Measurements from ENCODE around the gene CREB1. TPM values are rescaled to one million over a fixed set of nuclear protein-coding genes. Genes with fewer than 3 reads are reported as not detected.
"Not testable (repeated sequence)": the region's sequence is repeated elsewhere in the genome, so short reads cannot be mapped to it uniquely, and the experiment has no call there.

Gene CREB1
- total and polyA plus RNA-seq, 2 donors (not counting 1 experiment from before 2014, with no cell fraction given): 37.7 to 47.4 TPM

DNA sequence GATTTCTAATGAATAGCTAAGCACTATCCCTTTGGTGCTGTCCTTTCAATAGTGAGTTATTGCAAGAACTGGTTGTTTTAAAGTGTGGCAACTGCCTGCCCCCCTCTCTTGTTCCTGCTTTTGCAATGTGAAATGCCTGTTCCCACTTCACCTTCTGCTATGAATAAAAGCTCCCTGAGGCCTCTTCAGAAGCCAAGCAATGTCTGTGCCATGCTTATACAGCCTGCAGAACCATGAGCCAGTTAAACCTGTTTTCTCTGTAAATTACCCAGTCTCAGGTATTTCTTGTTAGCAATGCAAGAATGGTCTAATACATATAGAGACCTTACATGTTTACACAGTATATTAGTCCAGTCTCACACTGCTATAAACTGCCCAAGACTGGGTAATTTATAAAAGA lies 110.4 kb downstream of the CREB1 start:
- no peak for DNase-seq (ENCODE audit: low read depth in 2 of 2)
- H3K4me3 ChIP-seq (replicated peaks in 1 of 4; ENCODE audit: control extremely low read depth in 1 of 4, insufficient read depth in 1 of 4, low read depth in 3 of 4, low read length in 4 of 4): no peak overlapping the region
- H4K20me1 ChIP-seq (ENCODE audit: control insufficient read depth, extremely low read depth, insufficient read depth, low read length): no peaks in the 10 kb centered on the region
- no peaks in the 10 kb centered on the region for H3K36me3 ChIP-seq (ENCODE audit: control insufficient read depth, insufficient read depth, low read length)
- H2AFZ ChIP-seq (ENCODE audit: low read length): no peak overlapping the region
- H3K4me1 ChIP-seq (ENCODE audit: control insufficient read depth, extremely low read depth, insufficient read depth, low read length): no peaks in the 10 kb centered on the region
- no peaks in the 10 kb centered on the region for H3K9me3 ChIP-seq (ENCODE audit: control insufficient read depth, insufficient read depth, low read depth, low read length)
- no peaks in the 10 kb centered on the region for H3K27me3 ChIP-seq (ENCODE audit: control insufficient read depth, insufficient read depth, low read length)
- no peaks in the 10 kb centered on the region for H3K79me2 ChIP-seq (ENCODE audit: control insufficient read depth, insufficient read depth, low read length)
- no peak for TF ChIP-seq EZH2 (IDR thresholded peaks at IDR 0.05; ENCODE audit: low read length, missing control alignments)
- TF ChIP-seq CTCF (conservative IDR thresholded peaks at IDR 0.05 in 1 of 2, IDR thresholded peaks at IDR 0.05 in 1 of 2; ENCODE audit: low read depth in 1 of 2, low read length in 2 of 2): no peak
- H3K4me2 ChIP-seq (ENCODE audit: extremely low read depth, insufficient read depth, low read length): no peak overlapping the region
- H3K9ac ChIP-seq (ENCODE audit: insufficient read depth, low read length): no peak overlapping the region
- no peak overlapping the region for H3K27ac ChIP-seq (ENCODE audit: insufficient read depth, low read length)

DNA sequence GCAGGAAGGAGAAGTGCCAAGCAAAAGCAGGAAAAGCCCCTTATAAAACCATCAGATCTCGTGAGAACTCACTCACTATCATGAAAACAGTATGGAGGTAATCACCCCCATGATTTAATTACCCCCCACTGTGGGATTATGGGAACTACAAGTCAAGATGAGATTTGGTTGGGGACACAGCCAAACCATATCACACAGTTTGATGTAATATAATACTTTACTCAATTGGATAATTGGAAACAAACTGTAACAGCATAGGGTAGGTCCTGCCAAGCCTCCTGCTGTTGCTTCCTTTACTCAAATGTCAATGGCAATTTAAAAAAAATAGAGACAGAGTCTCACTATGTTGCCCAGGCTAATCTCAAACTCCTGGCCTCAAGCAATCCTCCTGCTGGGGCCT lies 110.9 kb downstream of the CREB1 start:
- H3K27me3 ChIP-seq (ENCODE audit: control insufficient read depth, insufficient read depth, low read length): no peaks in the 10 kb centered on the region
- H3K4me2 ChIP-seq (ENCODE audit: extremely low read depth, insufficient read depth, low read length): no peak overlapping the region
- no peak for DNase-seq (ENCODE audit: low read depth in 2 of 2)
- H3K79me2 ChIP-seq (ENCODE audit: control insufficient read depth, insufficient read depth, low read length): no peaks in the 10 kb centered on the region
- no peak overlapping the region for H3K9ac ChIP-seq (ENCODE audit: insufficient read depth, low read length)
- no peaks in the 10 kb centered on the region for H4K20me1 ChIP-seq (ENCODE audit: control insufficient read depth, extremely low read depth, insufficient read depth, low read length)
- no peaks in the 10 kb centered on the region for H3K4me1 ChIP-seq (ENCODE audit: control insufficient read depth, extremely low read depth, insufficient read depth, low read length)
- TF ChIP-seq EZH2 (IDR thresholded peaks at IDR 0.05; ENCODE audit: low read length, missing control alignments): no peak
- TF ChIP-seq CTCF (conservative IDR thresholded peaks at IDR 0.05 in 1 of 2, IDR thresholded peaks at IDR 0.05 in 1 of 2; ENCODE audit: low read depth in 1 of 2, low read length in 2 of 2): no peak
- H3K9me3 ChIP-seq (ENCODE audit: control insufficient read depth, insufficient read depth, low read depth, low read length): no peaks in the 10 kb centered on the region
- H3K27ac ChIP-seq (ENCODE audit: insufficient read depth, low read length): no peak overlapping the region
- no peak overlapping the region for H3K4me3 ChIP-seq (replicated peaks in 1 of 4; ENCODE audit: control extremely low read depth in 1 of 4, insufficient read depth in 1 of 4, low read depth in 3 of 4, low read length in 4 of 4)
- H3K36me3 ChIP-seq (ENCODE audit: control insufficient read depth, insufficient read depth, low read length): no peaks in the 10 kb centered on the region
- H2AFZ ChIP-seq (ENCODE audit: low read length): no peak overlapping the region

DNA sequence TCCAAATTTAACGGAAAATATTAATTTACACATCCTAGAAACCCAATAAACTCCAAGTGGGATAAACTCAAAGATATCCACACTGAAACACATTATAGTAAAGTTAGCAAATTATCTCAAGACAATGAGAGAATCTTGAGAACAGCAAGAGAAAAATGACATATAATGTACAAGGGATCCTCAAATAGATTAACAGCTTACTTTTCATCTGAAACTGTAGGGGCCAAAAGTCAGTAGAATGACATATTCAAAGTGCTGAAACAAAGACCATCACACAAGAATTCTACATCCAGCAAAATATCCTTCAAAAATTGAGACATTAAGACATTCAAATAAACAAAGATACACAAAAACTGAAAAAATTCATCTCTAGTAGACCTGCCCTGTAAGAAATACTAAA lies 114.1 kb downstream of the CREB1 start:
- H3K4me3 ChIP-seq (replicated peaks in 1 of 4; ENCODE audit: control extremely low read depth in 1 of 4, insufficient read depth in 1 of 4, low read depth in 3 of 4, low read length in 4 of 4): no peak overlapping the region
- no peak for TF ChIP-seq CTCF (conservative IDR thresholded peaks at IDR 0.05 in 1 of 2, IDR thresholded peaks at IDR 0.05 in 1 of 2; ENCODE audit: low read depth in 1 of 2, low read length in 2 of 2)
- TF ChIP-seq EZH2 (IDR thresholded peaks at IDR 0.05; ENCODE audit: low read length, missing control alignments): no peak
- H3K27ac ChIP-seq (ENCODE audit: insufficient read depth, low read length): no peak overlapping the region
- DNase-seq (ENCODE audit: low read depth in 2 of 2): no peak
- no peaks in the 10 kb centered on the region for H4K20me1 ChIP-seq (ENCODE audit: control insufficient read depth, extremely low read depth, insufficient read depth, low read length)
- no peaks in the 10 kb centered on the region for H3K9me3 ChIP-seq (ENCODE audit: control insufficient read depth, insufficient read depth, low read depth, low read length)
- no peak overlapping the region for H2AFZ ChIP-seq (ENCODE audit: low read length)
- no peak overlapping the region for H3K4me2 ChIP-seq (ENCODE audit: extremely low read depth, insufficient read depth, low read length)
- no peaks in the 10 kb centered on the region for H3K27me3 ChIP-seq (ENCODE audit: control insufficient read depth, insufficient read depth, low read length)
- no peaks in the 10 kb centered on the region for H3K36me3 ChIP-seq (ENCODE audit: control insufficient read depth, insufficient read depth, low read length)
- no peak overlapping the region for H3K9ac ChIP-seq (ENCODE audit: insufficient read depth, low read length)
- no peaks in the 10 kb centered on the region for H3K79me2 ChIP-seq (ENCODE audit: control insufficient read depth, insufficient read depth, low read length)
- H3K4me1 ChIP-seq (ENCODE audit: control insufficient read depth, extremely low read depth, insufficient read depth, low read length): no peaks in the 10 kb centered on the region

DNA sequence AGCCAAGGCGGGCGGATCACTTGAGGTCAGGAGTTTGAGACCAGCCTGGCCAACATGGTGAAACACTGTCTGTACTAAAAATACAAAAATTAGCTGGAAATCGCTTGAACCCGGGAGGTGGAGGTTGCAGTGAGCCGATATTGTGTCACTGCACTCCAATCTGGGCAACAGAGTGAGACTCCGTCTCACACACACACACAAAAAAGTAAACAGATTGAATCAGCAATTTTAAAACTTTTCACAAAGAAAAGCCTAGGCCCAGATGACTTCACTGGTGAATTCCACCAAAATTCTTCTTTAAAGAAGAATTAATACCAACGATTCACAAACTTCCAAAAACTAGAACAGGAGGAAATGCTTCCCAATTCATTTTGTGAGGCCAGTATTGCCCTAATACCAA lies 116.8 kb downstream of the CREB1 start:
- not testable (repeated sequence) for H3K4me3 ChIP-seq (replicated peaks in 1 of 4; ENCODE audit: control extremely low read depth in 1 of 4, insufficient read depth in 1 of 4, low read depth in 3 of 4, low read length in 4 of 4); H3K36me3 ChIP-seq (ENCODE audit: control insufficient read depth, insufficient read depth, low read length); H3K4me1 ChIP-seq (ENCODE audit: control insufficient read depth, extremely low read depth, insufficient read depth, low read length); DNase-seq (ENCODE audit: low read depth in 2 of 2); H3K79me2 ChIP-seq (ENCODE audit: control insufficient read depth, insufficient read depth, low read length); H3K9ac ChIP-seq (ENCODE audit: insufficient read depth, low read length); H3K27me3 ChIP-seq (ENCODE audit: control insufficient read depth, insufficient read depth, low read length); H4K20me1 ChIP-seq (ENCODE audit: control insufficient read depth, extremely low read depth, insufficient read depth, low read length); H3K9me3 ChIP-seq (ENCODE audit: control insufficient read depth, insufficient read depth, low read depth, low read length); H3K27ac ChIP-seq (ENCODE audit: insufficient read depth, low read length); H3K4me2 ChIP-seq (ENCODE audit: extremely low read depth, insufficient read depth, low read length); H2AFZ ChIP-seq (ENCODE audit: low read length)
